Subcutaneous adipose tissue (tissue), 4 donors: ENCODE measurements around the gene CCDC148. TPM values are rescaled to one million over a fixed set of nuclear protein-coding genes. Genes with fewer than 3 reads are reported as not detected.

Source experiments
- total RNA-seq, 4 donors: library from RNA; depleted of rRNA; stranded (reverse); fragments of >200 nt; gene quantifications; one replicate each; pipeline ENCODE4 v1.1.0, GENCODE V29; 2016
- TF ChIP-seq, protein P1 (sequence below): fragments of 450-650 bp; IDR thresholded peaks from one replicate; pipeline ENCODE4 v1.5.1; 2016; ENCODE audit warnings: low read depth, mild to moderate bottlenecking, control low read depth, antibody characterized with exemption, moderate library complexity

CCDC148 gene
- 1 to 10 TPM in 2 of 4 donors, under 1 TPM in 2; 0.51 to 2.0 (median 1.3) TPM for total RNA-seq

GRCh38 chr2:158456309-158457066 lies at the start of gene CCDC148, which contains the start of gene PKP4:
Gene CCDC148 (minus strand): TSS chr2:158456753. CDS start chr2:158456439, 314 bp downstream.
Gene PKP4 (plus strand): TSS chr2:158456952. CDS start chr2:158533185, 76,233 bp downstream.
- TF ChIP-seq, protein P1, sequence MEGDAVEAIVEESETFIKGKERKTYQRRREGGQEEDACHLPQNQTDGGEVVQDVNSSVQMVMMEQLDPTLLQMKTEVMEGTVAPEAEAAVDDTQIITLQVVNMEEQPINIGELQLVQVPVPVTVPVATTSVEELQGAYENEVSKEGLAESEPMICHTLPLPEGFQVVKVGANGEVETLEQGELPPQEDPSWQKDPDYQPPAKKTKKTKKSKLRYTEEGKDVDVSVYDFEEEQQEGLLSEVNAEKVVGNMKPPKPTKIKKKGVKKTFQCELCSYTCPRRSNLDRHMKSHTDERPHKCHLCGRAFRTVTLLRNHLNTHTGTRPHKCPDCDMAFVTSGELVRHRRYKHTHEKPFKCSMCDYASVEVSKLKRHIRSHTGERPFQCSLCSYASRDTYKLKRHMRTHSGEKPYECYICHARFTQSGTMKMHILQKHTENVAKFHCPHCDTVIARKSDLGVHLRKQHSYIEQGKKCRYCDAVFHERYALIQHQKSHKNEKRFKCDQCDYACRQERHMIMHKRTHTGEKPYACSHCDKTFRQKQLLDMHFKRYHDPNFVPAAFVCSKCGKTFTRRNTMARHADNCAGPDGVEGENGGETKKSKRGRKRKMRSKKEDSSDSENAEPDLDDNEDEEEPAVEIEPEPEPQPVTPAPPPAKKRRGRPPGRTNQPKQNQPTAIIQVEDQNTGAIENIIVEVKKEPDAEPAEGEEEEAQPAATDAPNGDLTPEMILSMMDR = no peak

DNA sequence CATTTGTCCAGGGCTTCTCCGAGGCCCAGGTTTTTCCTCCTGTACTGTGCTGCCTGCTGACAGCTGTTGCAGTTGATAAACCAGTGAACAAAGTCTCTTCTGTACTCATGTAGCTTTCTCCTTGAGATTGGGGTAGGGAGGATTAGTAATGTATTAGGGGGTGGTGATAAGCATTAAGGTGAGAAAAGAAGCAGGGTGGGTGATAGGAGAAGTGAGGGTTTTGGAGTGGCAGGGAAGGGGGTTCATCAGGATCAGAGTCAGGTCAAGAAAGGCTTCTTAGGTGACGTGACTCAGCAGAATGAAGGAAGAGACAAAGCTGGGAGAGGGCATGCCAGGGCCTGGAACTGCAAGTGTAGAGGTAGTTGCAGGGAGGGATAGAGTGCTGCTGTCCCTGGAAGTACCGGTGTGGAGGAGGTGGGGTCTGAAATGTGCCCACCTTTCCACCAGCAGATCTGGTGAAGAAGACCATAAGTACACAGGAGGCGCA lies 48.9 kb upstream of the CCDC148 start:
- TF ChIP-seq, protein P1 = no peak

- TF ChIP-seq, protein P1 = no peak
These were observed 47.5 kb upstream of the CCDC148 start for GRCh38 chr2:158504088-158504487.

DNA sequence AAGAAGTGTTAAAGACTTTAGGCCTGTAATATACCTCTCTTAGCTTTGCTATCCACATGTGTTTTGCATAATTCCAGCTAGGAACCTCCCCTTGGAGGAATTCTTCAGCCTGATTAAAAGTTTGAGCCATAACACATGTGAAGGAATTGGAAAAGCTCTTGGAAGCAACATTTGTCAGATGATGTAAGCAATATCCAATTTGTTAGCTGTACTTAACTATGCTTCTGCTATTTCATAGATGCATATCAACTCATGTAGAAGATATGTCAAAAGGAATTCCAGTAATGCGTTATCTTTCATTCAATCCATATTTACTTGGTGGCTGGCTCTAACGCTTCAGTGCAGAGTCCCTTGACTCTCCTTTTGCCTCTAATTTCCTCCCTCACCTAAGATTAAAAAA lies 46.4 kb upstream of the CCDC148 start:
- TF ChIP-seq, protein P1 = no peak

GRCh38 chr2:158501301-158501700 lies 44.7 kb upstream of the CCDC148 start:
- TF ChIP-seq, protein P1 = no peak

DNA sequence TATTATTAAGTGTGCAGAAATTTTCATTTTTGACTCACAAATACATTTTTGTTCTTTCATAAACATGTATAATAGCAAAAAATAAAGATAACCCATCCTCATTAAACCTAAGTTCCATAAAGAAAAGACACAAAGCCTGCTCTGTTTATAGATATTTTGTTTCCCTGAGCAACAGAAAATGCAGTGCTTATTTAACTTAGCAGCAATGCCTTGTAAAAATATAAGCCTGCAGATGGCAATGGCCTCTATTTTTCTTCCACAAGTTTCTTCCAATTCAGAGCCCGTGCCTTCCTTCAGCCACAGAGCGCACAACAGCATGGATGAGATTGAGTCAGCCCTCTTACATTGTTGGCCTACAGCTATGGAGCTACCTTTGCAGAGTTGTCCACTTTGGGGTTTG lies 43.8 kb upstream of the CCDC148 start:
- TF ChIP-seq, protein P1 = no peak

GRCh38 chr2:158499383-158499782 lies 42.8 kb upstream of the CCDC148 start:
- TF ChIP-seq, protein P1 = no peak
